ENCODE data around the gene OR5H14.

OR5H14 gene

DNA sequence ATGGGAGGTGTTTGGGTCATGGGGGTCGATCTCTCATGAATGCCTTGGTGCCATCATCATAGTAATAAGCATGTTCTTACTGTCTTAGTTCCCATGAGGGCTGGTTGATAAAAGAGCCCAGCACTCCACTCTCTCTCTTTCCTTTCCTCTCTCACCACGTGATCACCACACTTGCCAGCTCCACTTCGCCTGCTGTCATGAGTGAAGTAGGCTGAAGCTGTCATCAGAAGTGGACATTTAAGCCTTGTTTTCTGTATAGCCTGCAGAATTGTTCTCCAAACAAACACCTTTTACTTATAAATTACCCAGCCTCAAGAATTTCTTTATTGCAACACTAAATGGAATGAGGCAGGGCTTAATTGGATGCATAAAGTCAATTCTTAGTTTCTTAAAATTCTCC is 10.6 kb upstream of the OR5H14 start:
- TF ChIP-seq, protein P1, sequence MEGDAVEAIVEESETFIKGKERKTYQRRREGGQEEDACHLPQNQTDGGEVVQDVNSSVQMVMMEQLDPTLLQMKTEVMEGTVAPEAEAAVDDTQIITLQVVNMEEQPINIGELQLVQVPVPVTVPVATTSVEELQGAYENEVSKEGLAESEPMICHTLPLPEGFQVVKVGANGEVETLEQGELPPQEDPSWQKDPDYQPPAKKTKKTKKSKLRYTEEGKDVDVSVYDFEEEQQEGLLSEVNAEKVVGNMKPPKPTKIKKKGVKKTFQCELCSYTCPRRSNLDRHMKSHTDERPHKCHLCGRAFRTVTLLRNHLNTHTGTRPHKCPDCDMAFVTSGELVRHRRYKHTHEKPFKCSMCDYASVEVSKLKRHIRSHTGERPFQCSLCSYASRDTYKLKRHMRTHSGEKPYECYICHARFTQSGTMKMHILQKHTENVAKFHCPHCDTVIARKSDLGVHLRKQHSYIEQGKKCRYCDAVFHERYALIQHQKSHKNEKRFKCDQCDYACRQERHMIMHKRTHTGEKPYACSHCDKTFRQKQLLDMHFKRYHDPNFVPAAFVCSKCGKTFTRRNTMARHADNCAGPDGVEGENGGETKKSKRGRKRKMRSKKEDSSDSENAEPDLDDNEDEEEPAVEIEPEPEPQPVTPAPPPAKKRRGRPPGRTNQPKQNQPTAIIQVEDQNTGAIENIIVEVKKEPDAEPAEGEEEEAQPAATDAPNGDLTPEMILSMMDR (IDR thresholded peaks at IDR 0.05): no peak

GRCh38 chr3:98140531-98140930 is 6.7 kb upstream of the OR5H14 start:
- TF ChIP-seq, protein P1 (IDR thresholded peaks at IDR 0.05): no peak

DNA sequence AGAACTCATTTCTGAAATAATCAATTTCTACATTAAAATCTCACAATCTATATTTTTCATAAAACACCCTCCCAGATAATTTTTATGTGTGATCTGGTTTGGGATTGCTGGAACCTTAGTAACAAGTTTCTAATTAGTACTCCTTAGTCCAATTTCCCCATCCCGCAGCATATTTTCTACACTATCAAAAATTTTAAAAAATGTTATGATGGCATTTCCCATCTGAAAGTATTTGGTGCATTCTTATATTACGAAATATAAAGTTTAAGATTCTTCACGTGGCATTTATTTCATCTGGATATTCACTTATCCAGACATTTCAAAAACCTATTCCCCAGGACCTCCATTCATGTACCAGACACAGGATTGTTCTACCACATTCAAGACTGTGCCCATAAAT is 1.5 kb downstream of the OR5H14 start:
- TF ChIP-seq, protein P1 (IDR thresholded peaks at IDR 0.05): no peak

DNA sequence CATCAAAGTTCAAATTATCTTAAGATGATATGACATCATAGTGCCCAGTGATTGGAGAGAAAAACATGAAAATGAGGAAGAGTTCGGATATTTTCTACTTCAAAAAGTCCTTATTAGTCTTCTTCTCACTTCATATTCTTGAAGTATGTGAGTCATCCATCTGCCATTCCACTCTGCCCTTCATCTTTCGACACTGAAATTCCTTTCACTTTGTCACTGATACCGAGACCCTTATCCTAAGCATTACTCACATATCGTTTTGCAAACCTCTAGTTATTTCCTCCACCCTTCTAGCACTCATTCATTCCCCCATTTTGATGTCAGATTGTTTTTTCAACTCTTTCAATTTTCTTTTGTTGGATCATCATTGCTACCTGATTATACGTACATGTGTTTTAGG is 4.0 kb downstream of the OR5H14 start:
- TF ChIP-seq, protein P1 (IDR thresholded peaks at IDR 0.05): no peak

DNA sequence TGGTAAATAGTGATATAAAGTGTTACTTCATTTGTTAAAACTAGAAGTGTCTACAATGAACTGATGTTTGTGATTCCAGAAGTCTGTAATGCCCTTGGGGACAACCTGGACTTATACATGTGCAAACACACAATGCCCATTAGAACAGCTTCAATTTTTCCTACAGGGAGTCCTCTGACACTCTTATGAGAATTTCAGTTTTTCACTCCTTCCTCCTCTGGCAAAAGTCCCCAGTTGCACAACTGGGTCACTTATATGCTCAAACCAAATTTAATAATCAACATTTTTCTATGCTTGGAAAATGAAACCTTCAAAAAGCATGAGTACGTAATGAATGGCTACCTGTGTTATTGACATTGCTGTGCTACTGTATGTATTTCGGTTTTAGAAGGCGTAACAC is 19.1 kb downstream of the OR5H14 start, which contains the start of gene OR5H15:
Gene OR5H15 (plus strand): TSS at position 301 of the 400 bp plus-strand sequence. CDS start 2,004 bp downstream, outside the sequence.
- TF ChIP-seq, protein P1 (IDR thresholded peaks at IDR 0.05): no peak

GRCh38 chr3:98171071-98171470 is 23.8 kb downstream of the OR5H14 start:
- TF ChIP-seq, protein P1 (IDR thresholded peaks at IDR 0.05): no peak

GRCh38 chr3:98172621-98173020 is 25.3 kb downstream of the OR5H14 start:
- TF ChIP-seq, protein P1 (IDR thresholded peaks at IDR 0.05): no peak

DNA sequence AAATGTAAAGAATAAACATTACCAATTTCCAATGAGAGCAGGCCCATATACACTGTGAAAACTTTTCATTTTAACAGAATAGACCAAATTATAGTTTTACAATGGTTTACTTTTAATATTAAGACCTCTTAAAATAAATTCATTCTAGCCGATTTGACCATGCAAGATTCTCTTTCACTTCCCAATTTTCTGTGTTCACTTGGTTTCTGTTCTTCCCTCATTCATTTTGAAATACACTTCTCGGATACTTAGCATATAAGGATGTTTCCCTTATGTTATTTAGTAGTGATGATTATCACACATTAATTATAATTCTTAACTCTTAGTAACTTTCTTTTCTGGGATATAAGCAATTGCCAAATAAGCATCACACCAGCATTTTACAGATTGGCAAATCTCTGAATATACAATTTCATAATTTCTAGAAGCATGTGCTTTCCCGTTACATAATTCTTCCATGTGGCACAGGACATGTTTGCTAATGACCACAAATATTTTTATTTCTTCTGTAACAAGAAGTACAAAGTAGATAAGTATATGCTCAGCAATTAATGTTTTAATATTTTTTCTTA is 33.1 kb downstream of the OR5H14 start:
- TF ChIP-seq, protein P1 (IDR thresholded peaks at IDR 0.05): no peak

Measured in LNCAP (cell line).